HEK293 (cell line): Measurements from ENCODE around the gene PRTFDC1.

ENCODE experiments used
- CTCF ChIA-PET: fragments of 350-600 bp; formaldehyde crosslinking; extraction: SDS; loops from one replicate; lab custom pipeline; 2021; ENCODE audit warnings: antibody characterized with exemption; lab: Yijun Ruan, JAX
- POLR2A ChIA-PET: fragments of 300-600 bp; formaldehyde crosslinking; extraction: SDS; loops from one replicate; lab custom pipeline; 2020; ENCODE audit warnings: antibody characterized with exemption, inconsistent platforms; lab: Yijun Ruan, JAX
- H3K27ac ChIP-seq: fragments of 200-500 bp; sonication (Bioruptor generic); 2 replicates; pipeline ENCODE4 v1.5.1; 2014; ENCODE audit warnings: low read depth, low read length, control low read depth, inconsistent platforms; ENCODE audit errors: extremely low read depth
- H3K36me3 ChIP-seq, 2 experiments: fragments of 200-500 bp in 1 of 2; sonication (Bioruptor generic) in 1 of 2; 1 replicate in 1 of 2; 2 replicates in 1 of 2; pipeline ENCODE4 v1.5.1; 2014 to 2017; ENCODE audit warnings: inconsistent platforms in 2 of 2, low read length in 2 of 2; ENCODE audit not compliant: control insufficient read depth in 2 of 2, insufficient read depth in 1 of 2
- H3K4me1 ChIP-seq: fragments of 200-500 bp; sonication (Bioruptor generic); 2 replicates; pipeline ENCODE4 v1.5.1; 2014; ENCODE audit warnings: mild to moderate bottlenecking, low read length, inconsistent platforms; ENCODE audit not compliant: control insufficient read depth, insufficient read depth
- H3K4me3 ChIP-seq: 2 replicates; pipeline ENCODE4 v1.5.1; 2011; ENCODE audit warnings: low read depth, mild to moderate bottlenecking, control low read depth, low read length, moderate library complexity
- H3K9me3 ChIP-seq: fragments of 200-500 bp; sonication (Bioruptor generic); 2 replicates; pipeline ENCODE4 v1.5.1; 2014; ENCODE audit warnings: low read depth, low read length, inconsistent platforms; ENCODE audit not compliant: control insufficient read depth, insufficient read depth
- GFI1B ChIP-seq: fragments of 450-650 bp; formaldehyde crosslinking; IDR thresholded peaks from 2 replicates; pipeline ENCODE4 v1.5.1; 2016; ENCODE audit warnings: missing biosample characterization, missing genetic modification characterization
- HOXC10 ChIP-seq: sonication (generic); formaldehyde crosslinking; IDR thresholded peaks from 2 replicates; pipeline ENCODE4 v1.8.1; 2023; ENCODE audit warnings: mild to moderate bottlenecking, missing genetic modification reagents
- WT1 ChIP-seq: fragments of 450-650 bp; formaldehyde crosslinking; IDR thresholded peaks from 2 replicates; pipeline ENCODE4 v1.5.1; 2016; ENCODE audit warnings: missing biosample characterization, missing genetic modification characterization
- ZBTB7A ChIP-seq: fragments of 450-650 bp; formaldehyde crosslinking; IDR thresholded peaks from 2 replicates; pipeline ENCODE4 v1.5.1; 2016; ENCODE audit warnings: low read depth, missing biosample characterization, missing genetic modification characterization
- ZFHX2 ChIP-seq: fragments of 450-650 bp; formaldehyde crosslinking; conservative IDR thresholded peaks from 2 replicates; pipeline ENCODE4 v1.5.1; 2016; ENCODE audit warnings: missing biosample characterization, missing genetic modification characterization
- ZFP37 ChIP-seq: fragments of 450-650 bp; formaldehyde crosslinking; IDR thresholded peaks from 2 replicates; pipeline ENCODE4 v1.5.1; 2016; ENCODE audit warnings: missing biosample characterization, missing genetic modification characterization
- ZFP69B ChIP-seq: fragments of 450-650 bp; formaldehyde crosslinking; IDR thresholded peaks from 2 replicates; pipeline ENCODE4 v1.5.1; 2016; ENCODE audit warnings: missing biosample characterization, missing genetic modification characterization
- ZNF138 ChIP-seq: fragments of 450-650 bp; formaldehyde crosslinking; IDR thresholded peaks from 2 replicates; pipeline ENCODE4 v1.5.1; 2016; ENCODE audit warnings: missing biosample characterization, missing genetic modification characterization, borderline replicate concordance
- ZNF140 ChIP-seq: fragments of 450-650 bp; formaldehyde crosslinking; IDR thresholded peaks from 2 replicates; pipeline ENCODE4 v1.5.1; 2016; ENCODE audit warnings: missing biosample characterization, missing genetic modification characterization
- ZNF155 ChIP-seq: fragments of 450-650 bp; formaldehyde crosslinking; IDR thresholded peaks from 2 replicates; pipeline ENCODE4 v1.5.1; 2016; ENCODE audit warnings: missing biosample characterization, missing genetic modification characterization
- ZNF16 ChIP-seq: fragments of 450-650 bp; formaldehyde crosslinking; IDR thresholded peaks from 2 replicates; pipeline ENCODE4 v1.5.1; 2016; ENCODE audit warnings: low read depth, missing biosample characterization, missing genetic modification characterization
- ZNF169 ChIP-seq: fragments of 450-650 bp; formaldehyde crosslinking; IDR thresholded peaks from 2 replicates; pipeline ENCODE4 v1.5.1; 2016; ENCODE audit warnings: missing biosample characterization, missing genetic modification characterization
- ZNF2 ChIP-seq: fragments of 450-650 bp; formaldehyde crosslinking; IDR thresholded peaks from 2 replicates; pipeline ENCODE4 v1.5.1; 2016; ENCODE audit warnings: missing biosample characterization, missing genetic modification characterization
- ZNF302 ChIP-seq: fragments of 450-650 bp; formaldehyde crosslinking; IDR thresholded peaks from 2 replicates; pipeline ENCODE4 v1.5.1; 2016; ENCODE audit warnings: missing biosample characterization, missing genetic modification characterization, low read depth
- ZNF324 ChIP-seq: fragments of 450-650 bp; formaldehyde crosslinking; IDR thresholded peaks from 2 replicates; pipeline ENCODE4 v1.5.1; 2016; ENCODE audit warnings: missing biosample characterization, missing genetic modification characterization
- ZNF341 ChIP-seq: fragments of 450-650 bp; formaldehyde crosslinking; IDR thresholded peaks from 2 replicates; pipeline ENCODE4; 2016; ENCODE audit warnings: low read depth, missing biosample characterization, missing genetic modification characterization
- ZNF473 ChIP-seq: fragments of 450-650 bp; formaldehyde crosslinking; IDR thresholded peaks from 2 replicates; pipeline ENCODE4 v1.5.1; 2017; ENCODE audit warnings: missing biosample characterization, missing genetic modification characterization
- ZNF596 ChIP-seq: fragments of 450-650 bp; IDR thresholded peaks from 2 replicates; pipeline ENCODE4 v1.5.0; 2018; ENCODE audit warnings: missing biosample characterization, mild to moderate bottlenecking, missing genetic modification characterization, moderate library complexity
- ZNF629 ChIP-seq: fragments of 450-650 bp; formaldehyde crosslinking; IDR thresholded peaks from 2 replicates; pipeline ENCODE4 v1.5.1; 2017; ENCODE audit warnings: missing biosample characterization, missing genetic modification characterization
- ZNF677 ChIP-seq: fragments of 450-650 bp; IDR thresholded peaks from 2 replicates; pipeline ENCODE4 v1.5.0; 2018; ENCODE audit warnings: missing biosample characterization, mild to moderate bottlenecking, missing genetic modification characterization, moderate library complexity
- ZNF76 ChIP-seq: fragments of 450-650 bp; formaldehyde crosslinking; IDR thresholded peaks from 2 replicates; pipeline ENCODE4; 2016; ENCODE audit warnings: low read depth, missing biosample characterization, missing genetic modification characterization, borderline replicate concordance
- TF ChIP-seq, protein P1 (sequence below): fragments of 450-650 bp; formaldehyde crosslinking; IDR thresholded peaks from 2 replicates; pipeline ENCODE4 v1.5.1; 2016; ENCODE audit warnings: missing biosample characterization, missing genetic modification characterization
- TF ChIP-seq, protein P2 (sequence below): fragments of 450-650 bp; formaldehyde crosslinking; IDR thresholded peaks from 2 replicates; pipeline ENCODE4 v1.5.1; 2016; ENCODE audit warnings: missing biosample characterization, missing genetic modification characterization
- TF ChIP-seq, protein P3 (sequence below): fragments of 450-650 bp; formaldehyde crosslinking; IDR thresholded peaks from 2 replicates; pipeline ENCODE4 v1.5.1; 2017; ENCODE audit warnings: missing biosample characterization, missing genetic modification characterization
- TF ChIP-seq, protein P4 (sequence below): fragments of 450-650 bp; formaldehyde crosslinking; conservative IDR thresholded peaks from 2 replicates; pipeline ENCODE4 v1.5.1; 2016; ENCODE audit warnings: low read depth, missing biosample characterization, missing genetic modification characterization
- TF ChIP-seq, protein P5 (sequence below): IDR thresholded peaks from 2 replicates; pipeline ENCODE4 v1.6.1; 2011; ENCODE audit warnings: mild to moderate bottlenecking, low read depth, low read length, borderline replicate concordance

Gene PRTFDC1

DNA sequence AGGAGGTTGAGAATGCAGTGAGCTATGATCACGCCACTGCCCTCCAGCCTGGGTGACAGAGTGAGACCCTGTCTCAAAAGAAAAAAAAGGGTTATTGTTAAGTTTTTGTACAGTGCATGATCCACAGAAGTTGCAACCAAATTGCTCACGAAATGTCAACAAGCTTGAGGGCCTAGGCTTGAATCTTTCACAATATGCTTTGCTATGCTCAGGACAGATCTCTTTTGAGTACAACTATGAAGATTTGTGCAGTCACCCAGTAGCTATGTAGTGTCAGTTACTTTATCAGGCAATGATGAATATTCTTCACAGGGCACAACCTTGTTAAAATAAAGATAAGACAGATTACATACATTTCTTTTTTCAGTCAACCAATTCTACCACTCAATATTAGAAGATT lies 109.2 kb downstream of the PRTFDC1 start (continued):
- TF ChIP-seq, protein P1, sequence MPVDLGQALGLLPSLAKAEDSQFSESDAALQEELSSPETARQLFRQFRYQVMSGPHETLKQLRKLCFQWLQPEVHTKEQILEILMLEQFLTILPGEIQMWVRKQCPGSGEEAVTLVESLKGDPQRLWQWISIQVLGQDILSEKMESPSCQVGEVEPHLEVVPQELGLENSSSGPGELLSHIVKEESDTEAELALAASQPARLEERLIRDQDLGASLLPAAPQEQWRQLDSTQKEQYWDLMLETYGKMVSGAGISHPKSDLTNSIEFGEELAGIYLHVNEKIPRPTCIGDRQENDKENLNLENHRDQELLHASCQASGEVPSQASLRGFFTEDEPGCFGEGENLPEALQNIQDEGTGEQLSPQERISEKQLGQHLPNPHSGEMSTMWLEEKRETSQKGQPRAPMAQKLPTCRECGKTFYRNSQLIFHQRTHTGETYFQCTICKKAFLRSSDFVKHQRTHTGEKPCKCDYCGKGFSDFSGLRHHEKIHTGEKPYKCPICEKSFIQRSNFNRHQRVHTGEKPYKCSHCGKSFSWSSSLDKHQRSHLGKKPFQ (tag by site-specific recombination) = no peak
- no peak for TF ChIP-seq ZNF140 (tag by site-specific recombination)
- no peak for TF ChIP-seq ZNF302 (tag by site-specific recombination)
- no peak for TF ChIP-seq ZFHX2 (tag by site-specific recombination)
- no peak for TF ChIP-seq ZNF677 (tag by site-specific recombination)
- TF ChIP-seq GFI1B (tag by site-specific recombination) = no peak
- TF ChIP-seq ZNF596 (tag by site-specific recombination) = no peak
- TF ChIP-seq, protein P2, sequence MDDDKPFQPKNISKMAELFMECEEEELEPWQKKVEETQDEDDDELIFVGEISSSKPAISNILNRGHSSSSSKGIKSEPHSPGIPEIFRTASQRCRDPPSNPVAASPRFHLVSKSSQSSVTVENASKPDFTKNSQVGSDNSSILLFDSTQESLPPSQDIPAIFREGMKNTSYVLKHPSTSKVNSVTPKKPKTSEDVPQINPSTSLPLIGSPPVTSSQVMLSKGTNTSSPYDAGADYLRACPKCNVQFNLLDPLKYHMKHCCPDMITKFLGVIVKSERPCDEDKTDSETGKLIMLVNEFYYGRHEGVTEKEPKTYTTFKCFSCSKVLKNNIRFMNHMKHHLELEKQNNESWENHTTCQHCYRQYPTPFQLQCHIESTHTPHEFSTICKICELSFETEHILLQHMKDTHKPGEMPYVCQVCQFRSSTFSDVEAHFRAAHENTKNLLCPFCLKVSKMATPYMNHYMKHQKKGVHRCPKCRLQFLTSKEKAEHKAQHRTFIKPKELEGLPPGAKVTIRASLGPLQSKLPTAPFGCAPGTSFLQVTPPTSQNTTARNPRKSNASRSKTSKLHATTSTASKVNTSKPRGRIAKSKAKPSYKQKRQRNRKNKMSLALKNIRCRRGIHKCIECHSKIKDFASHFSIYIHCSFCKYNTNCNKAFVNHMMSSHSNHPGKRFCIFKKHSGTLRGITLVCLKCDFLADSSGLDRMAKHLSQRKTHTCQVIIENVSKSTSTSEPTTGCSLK (tag by site-specific recombination) = no peak
- TF ChIP-seq ZNF629 = no peak
- no peak for TF ChIP-seq ZNF169 (tag by site-specific recombination)
- TF ChIP-seq ZNF155 (tag by site-specific recombination) = no peak

DNA sequence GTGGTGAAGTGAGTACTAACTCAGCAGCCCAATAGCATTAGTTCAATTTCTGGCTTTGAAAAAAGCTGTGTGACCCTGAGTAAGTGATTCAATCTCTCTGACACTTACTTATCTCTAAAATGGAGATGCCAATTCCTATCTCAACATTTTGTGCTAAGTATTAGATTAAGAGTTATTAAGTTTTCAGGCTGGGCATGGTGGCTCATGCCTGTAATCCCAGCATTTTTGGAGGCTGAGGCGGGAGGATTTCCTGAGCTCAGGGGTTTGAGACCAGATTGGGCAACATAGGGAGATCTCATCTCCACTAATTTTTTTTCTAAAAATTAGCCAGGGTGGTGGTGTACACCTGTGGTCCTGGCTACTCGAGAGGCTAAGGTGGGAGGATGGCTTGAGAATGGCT lies 109.5 kb downstream of the PRTFDC1 start:
- ChIA-PET POLR2A (no interaction called here), CTCF (no interaction called here)
- TF ChIP-seq, protein P3, sequence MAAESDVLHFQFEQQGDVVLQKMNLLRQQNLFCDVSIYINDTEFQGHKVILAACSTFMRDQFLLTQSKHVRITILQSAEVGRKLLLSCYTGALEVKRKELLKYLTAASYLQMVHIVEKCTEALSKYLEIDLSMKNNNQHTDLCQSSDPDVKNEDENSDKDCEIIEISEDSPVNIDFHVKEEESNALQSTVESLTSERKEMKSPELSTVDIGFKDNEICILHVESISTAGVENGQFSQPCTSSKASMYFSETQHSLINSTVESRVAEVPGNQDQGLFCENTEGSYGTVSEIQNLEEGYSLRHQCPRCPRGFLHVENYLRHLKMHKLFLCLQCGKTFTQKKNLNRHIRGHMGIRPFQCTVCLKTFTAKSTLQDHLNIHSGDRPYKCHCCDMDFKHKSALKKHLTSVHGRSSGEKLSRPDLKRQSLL (tag by site-specific recombination) = no peak
- TF ChIP-seq ZFP69B = no peak
- TF ChIP-seq WT1 (tag by site-specific recombination) = no peak
- TF ChIP-seq ZNF138 = no peak
- TF ChIP-seq HOXC10 (CRISPR knock-in tag) = no peak
- TF ChIP-seq ZNF341 (tag by site-specific recombination) = no peak

DNA sequence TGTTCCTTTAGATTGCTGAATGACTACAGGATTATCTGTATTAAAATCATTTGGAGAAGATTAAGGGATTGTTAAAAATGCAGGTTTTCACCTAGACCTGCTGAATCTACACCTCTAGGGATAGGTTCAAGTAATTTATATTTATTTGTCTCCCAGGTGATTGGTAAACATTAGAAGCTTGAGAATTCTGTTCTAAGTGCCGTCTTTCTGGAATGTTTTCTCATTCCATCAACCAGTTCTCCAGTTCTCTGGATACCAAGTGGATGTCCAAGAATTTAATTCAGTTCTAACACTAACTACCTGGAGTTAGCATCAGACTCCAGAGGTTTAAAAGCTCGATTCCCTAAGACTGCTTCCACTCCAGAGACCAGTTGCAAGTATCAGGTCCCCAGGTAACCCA lies 110.9 kb downstream of the PRTFDC1 start:
- no peaks in the 10 kb centered on the region for H3K36me3 ChIP-seq
- POLR2A ChIA-PET = no interaction called here
- H3K27ac ChIP-seq = no peak overlapping the region
- H3K4me3 ChIP-seq = no peak overlapping the region
- no peaks in the 10 kb centered on the region; the same call in 1 of the 2 replicates for H3K9me3 ChIP-seq
- CTCF ChIA-PET = interaction anchor here (0.6 kb wide), 1 partner anchor 1246 kb away, joined by 4 read pairs; no protein-coding TSS in a partner anchor
- H3K4me1 ChIP-seq = no peaks in the 10 kb centered on the region
- TF ChIP-seq ZFP37 (tag by site-specific recombination) (no peak), ZNF76 (tag by site-specific recombination) (no peak), ZNF324 (tag by site-specific recombination) (no peak), ZNF2 (tag by site-specific recombination) (no peak), ZNF596 (tag by site-specific recombination) (no peak), ZNF473 (no peak), ZBTB7A (tag by site-specific recombination) (no peak), ZNF16 (tag by site-specific recombination) (no peak)
- TF ChIP-seq, protein P4, sequence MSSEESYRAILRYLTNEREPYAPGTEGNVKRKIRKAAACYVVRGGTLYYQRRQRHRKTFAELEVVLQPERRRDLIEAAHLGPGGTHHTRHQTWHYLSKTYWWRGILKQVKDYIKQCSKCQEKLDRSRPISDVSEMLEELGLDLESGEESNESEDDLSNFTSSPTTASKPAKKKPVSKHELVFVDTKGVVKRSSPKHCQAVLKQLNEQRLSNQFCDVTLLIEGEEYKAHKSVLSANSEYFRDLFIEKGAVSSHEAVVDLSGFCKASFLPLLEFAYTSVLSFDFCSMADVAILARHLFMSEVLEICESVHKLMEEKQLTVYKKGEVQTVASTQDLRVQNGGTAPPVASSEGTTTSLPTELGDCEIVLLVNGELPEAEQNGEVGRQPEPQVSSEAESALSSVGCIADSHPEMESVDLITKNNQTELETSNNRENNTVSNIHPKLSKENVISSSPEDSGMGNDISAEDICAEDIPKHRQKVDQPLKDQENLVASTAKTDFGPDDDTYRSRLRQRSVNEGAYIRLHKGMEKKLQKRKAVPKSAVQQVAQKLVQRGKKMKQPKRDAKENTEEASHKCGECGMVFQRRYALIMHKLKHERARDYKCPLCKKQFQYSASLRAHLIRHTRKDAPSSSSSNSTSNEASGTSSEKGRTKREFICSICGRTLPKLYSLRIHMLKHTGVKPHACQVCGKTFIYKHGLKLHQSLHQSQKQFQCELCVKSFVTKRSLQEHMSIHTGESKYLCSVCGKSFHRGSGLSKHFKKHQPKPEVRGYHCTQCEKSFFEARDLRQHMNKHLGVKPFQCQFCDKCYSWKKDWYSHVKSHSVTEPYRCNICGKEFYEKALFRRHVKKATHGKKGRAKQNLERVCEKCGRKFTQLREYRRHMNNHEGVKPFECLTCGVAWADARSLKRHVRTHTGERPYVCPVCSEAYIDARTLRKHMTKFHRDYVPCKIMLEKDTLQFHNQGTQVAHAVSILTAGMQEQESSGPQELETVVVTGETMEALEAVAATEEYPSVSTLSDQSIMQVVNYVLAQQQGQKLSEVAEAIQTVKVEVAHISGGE (tag by site-specific recombination) = no peak
- TF ChIP-seq, protein P5, sequence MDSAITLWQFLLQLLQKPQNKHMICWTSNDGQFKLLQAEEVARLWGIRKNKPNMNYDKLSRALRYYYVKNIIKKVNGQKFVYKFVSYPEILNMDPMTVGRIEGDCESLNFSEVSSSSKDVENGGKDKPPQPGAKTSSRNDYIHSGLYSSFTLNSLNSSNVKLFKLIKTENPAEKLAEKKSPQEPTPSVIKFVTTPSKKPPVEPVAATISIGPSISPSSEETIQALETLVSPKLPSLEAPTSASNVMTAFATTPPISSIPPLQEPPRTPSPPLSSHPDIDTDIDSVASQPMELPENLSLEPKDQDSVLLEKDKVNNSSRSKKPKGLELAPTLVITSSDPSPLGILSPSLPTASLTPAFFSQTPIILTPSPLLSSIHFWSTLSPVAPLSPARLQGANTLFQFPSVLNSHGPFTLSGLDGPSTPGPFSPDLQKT = no peak

More for the DNA sequence above, 109.5 kb downstream of the PRTFDC1 start:
- Histone ChIP-seq H3K9me3 (no peaks in the 10 kb centered on the region), H3K4me3 (no peak overlapping the region), H3K36me3 (no peaks in the 10 kb centered on the region), H3K4me1 (no peaks in the 10 kb centered on the region), H3K27ac (no peak overlapping the region)
